GM13976 (cell line): ENCODE measurements around the gene TMEM175.

Experiments
- DNase-seq: peaks from one replicate; pipeline ENCODE4 v3.0.0; 2012; ENCODE audit warnings: low spot score
- CTCF ChIP-seq: IDR thresholded peaks from 2 replicates; pipeline ENCODE4 v1.5.1; 2012; ENCODE audit warnings: borderline replicate concordance, mild to moderate bottlenecking; ENCODE audit not compliant: insufficient read depth; ENCODE audit errors: extremely low read depth, missing control alignments, control extremely low read depth
- in situ Hi-C: fragments of 300-500 bp; cut with MboI; formaldehyde crosslinking; loops from one replicate; pipeline ENCODE4 v1.12.0; 2022; ENCODE audit warnings: low sequenced_read_pairs, mixed read lengths, inconsistent platforms; ENCODE audit not compliant: unreplicated experiment

Gene TMEM175

GRCh38 chr4:950136-951020 is 18.1 kb downstream of the TMEM175 start:
- no peak for TF ChIP-seq CTCF
- in situ Hi-C loops: no loop called here
- no peak for DNase-seq

- DNase-seq: no peak
- no peak for TF ChIP-seq CTCF
- in situ Hi-C loops: no loop called here
Observed at GRCh38 chr4:951186-951585, 18.9 kb downstream of the TMEM175 start.

DNA sequence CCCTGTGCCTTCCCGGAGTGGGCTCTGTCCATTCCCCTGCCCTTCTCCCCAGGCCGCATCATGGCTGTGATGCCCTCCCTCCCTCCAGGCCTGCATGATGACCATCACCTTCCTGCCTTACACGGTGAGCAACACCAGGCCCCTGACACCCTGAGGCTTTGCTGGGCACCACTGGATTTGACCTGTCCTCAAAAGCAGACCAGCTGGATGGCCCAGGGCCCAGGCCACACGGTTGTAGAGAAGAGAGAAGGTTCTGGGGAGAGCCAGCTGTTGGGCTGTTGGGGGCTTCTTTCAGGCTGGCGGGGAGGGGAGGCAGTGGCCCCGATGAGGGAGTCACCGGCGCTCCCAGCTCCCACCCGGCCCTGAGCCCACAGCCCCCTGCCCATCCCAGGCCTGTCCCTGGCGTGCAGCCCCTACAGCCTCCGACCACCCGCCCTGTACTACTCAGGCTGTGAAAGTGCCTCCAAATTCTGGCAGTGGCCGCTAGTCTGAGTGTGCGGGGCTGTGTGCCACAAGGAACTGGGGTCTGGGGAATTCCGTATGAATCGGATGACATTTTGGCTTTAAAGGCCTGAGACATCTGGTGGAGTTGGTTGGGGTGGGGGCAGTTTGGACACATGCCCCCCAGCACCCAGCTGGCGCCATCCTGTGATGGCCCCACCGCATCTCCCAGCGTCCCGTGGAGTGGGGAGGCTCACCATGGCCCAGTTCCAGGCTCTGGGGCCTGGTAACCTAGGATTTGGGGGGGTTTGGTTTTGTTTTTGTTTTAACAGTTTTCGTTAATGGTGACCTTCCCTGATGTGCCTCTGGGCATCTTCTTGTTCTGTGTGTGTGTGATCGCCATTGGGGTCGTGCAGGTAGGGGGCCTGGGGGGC is 19.6 kb downstream of the TMEM175 start:
- in situ Hi-C loops: no loop called here
- no peak for DNase-seq
- no peak for TF ChIP-seq CTCF

GRCh38 chr4:952881-953573 is 20.8 kb downstream of the TMEM175 start:
- TF ChIP-seq CTCF: no peak
- DNase-seq: no peak
- in situ Hi-C loops: no loop called here

- in situ Hi-C loops: no loop called here
- no peak for TF ChIP-seq CTCF
- no peak for DNase-seq
Observed at GRCh38 chr4:953574-953915, 21.3 kb downstream of the TMEM175 start.
